HG03103 (cell line): ENCODE data around the gene MYO16.
"Not testable (repeated sequence)": the region's sequence is repeated elsewhere in the genome, so short reads cannot be mapped to it uniquely, and the experiment has no call there.

Experiments used
- ATAC-seq: cut with Tn5 transposase; IDR thresholded peaks from one replicate; pipeline ENCODE4 v1.9.1; 2021; ENCODE audit warnings: low read depth; ENCODE audit not compliant: unreplicated experiment

MYO16 gene

GRCh38 chr13:108858676-108859075 lies 229.3 kb downstream of the MYO16 start:
- ATAC-seq: no peak

- ATAC-seq: no peak
Observed at GRCh38 chr13:108859197-108860012, 230.0 kb downstream of the MYO16 start.

- no peak for ATAC-seq
Observed at GRCh38 chr13:108860418-108860817, 231.0 kb downstream of the MYO16 start.

GRCh38 chr13:108877300-108877699 lies 247.9 kb downstream of the MYO16 start:
- ATAC-seq: no peak

GRCh38 chr13:108878732-108879131 lies 249.3 kb downstream of the MYO16 start:
- ATAC-seq: no peak

GRCh38 chr13:108889324-108889984 lies 260.0 kb downstream of the MYO16 start:
- no peak for ATAC-seq

GRCh38 chr13:108895220-108895704 lies 265.9 kb downstream of the MYO16 start:
- ATAC-seq: peak; percentile 42

GRCh38 chr13:108897955-108898354 lies 268.5 kb downstream of the MYO16 start:
- no peak for ATAC-seq

- no peak for ATAC-seq
Observed at GRCh38 chr13:108902405-108903155, 273.2 kb downstream of the MYO16 start.

GRCh38 chr13:108903613-108904012 lies 274.2 kb downstream of the MYO16 start:
- ATAC-seq: no peak

- ATAC-seq: no peak
Observed at GRCh38 chr13:108911807-108912206, 282.4 kb downstream of the MYO16 start.

- ATAC-seq: not testable (repeated sequence)
Observed at GRCh38 chr13:108913731-108914130, 284.3 kb downstream of the MYO16 start.

- no peak for ATAC-seq
Observed at GRCh38 chr13:108915095-108915633, 285.8 kb downstream of the MYO16 start.

GRCh38 chr13:108915634-108916512 lies 286.5 kb downstream of the MYO16 start:
- peak; percentile 94 for ATAC-seq

- ATAC-seq: no peak
Observed at GRCh38 chr13:108917581-108917980, 288.2 kb downstream of the MYO16 start.

- no peak for ATAC-seq
Observed at GRCh38 chr13:108919036-108919907, 289.9 kb downstream of the MYO16 start.

GRCh38 chr13:108920137-108920536 lies 290.7 kb downstream of the MYO16 start:
- ATAC-seq: no peak

GRCh38 chr13:108921238-108921637 lies 291.8 kb downstream of the MYO16 start:
- ATAC-seq: no peak

- ATAC-seq: no peak
Observed at GRCh38 chr13:108922108-108922507, 292.7 kb downstream of the MYO16 start.
